GM23248 (cell line): Measurements from ENCODE around the gene IGFLR1. TPM values are rescaled to one million over a fixed set of nuclear protein-coding genes. Genes with fewer than 3 reads are reported as not detected.

Experiments
- DNase-seq: peaks from one replicate; pipeline ENCODE4 v3.0.0-alpha.2; 2015
- H2AFZ ChIP-seq: fragments of 200-600 bp; sonication (generic); 2 replicates; pipeline ENCODE4 v1.6.1; 2016; ENCODE audit warnings: antibody characterized with exemption
- H3F3A ChIP-seq: fragments of 200-600 bp; sonication (generic); 2 replicates; pipeline ENCODE4 v1.6.1; 2016; ENCODE audit warnings: mild to moderate bottlenecking, antibody characterized with exemption, mixed run types; ENCODE audit not compliant: insufficient read depth
- H3K27ac ChIP-seq: fragments of 200-600 bp; sonication (generic); 2 replicates; pipeline ENCODE4 v1.5.1; 2016; ENCODE audit warnings: mild to moderate bottlenecking
- H3K27me3 ChIP-seq: fragments of 200-600 bp; sonication (generic); replicated peaks from 2 replicates; pipeline ENCODE4 v1.6.1; 2016; ENCODE audit warnings: mild to moderate bottlenecking; ENCODE audit not compliant: insufficient read depth
- H3K36me3 ChIP-seq: fragments of 200-600 bp; sonication (generic); 2 replicates; pipeline ENCODE4 v1.6.1; 2016; ENCODE audit warnings: low read depth, mild to moderate bottlenecking
- H3K4me1 ChIP-seq: fragments of 200-600 bp; sonication (generic); 2 replicates; pipeline ENCODE4 v1.6.1; 2016; ENCODE audit warnings: mild to moderate bottlenecking; ENCODE audit not compliant: insufficient read depth
- H3K4me2 ChIP-seq: fragments of 200-600 bp; sonication (generic); one replicate; pipeline ENCODE4 v1.6.1; 2016; ENCODE audit warnings: mild to moderate bottlenecking; ENCODE audit not compliant: unreplicated experiment
- H3K4me3 ChIP-seq: fragments of 200-600 bp; sonication (generic); 2 replicates; pipeline ENCODE4 v1.5.1; 2016; ENCODE audit warnings: mild to moderate bottlenecking
- H3K79me2 ChIP-seq: fragments of 200-600 bp; sonication (generic); 2 replicates; pipeline ENCODE4 v1.6.1; 2016; ENCODE audit warnings: mild to moderate bottlenecking; ENCODE audit not compliant: insufficient read depth
- H3K9ac ChIP-seq: fragments of 200-600 bp; sonication (generic); 2 replicates; pipeline ENCODE4 v1.6.1; 2016; ENCODE audit warnings: mild to moderate bottlenecking
- H3K9me2 ChIP-seq: fragments of 200-600 bp; sonication (generic); 2 replicates; pipeline ENCODE4 v1.6.1; 2016; ENCODE audit warnings: mixed run types, mild to moderate bottlenecking, moderate library complexity; ENCODE audit not compliant: insufficient read depth
- H3K9me3 ChIP-seq: fragments of 200-600 bp; sonication (generic); one replicate; pipeline ENCODE4 v1.6.1; 2017; ENCODE audit warnings: low read depth
- H4K20me1 ChIP-seq: fragments of 200-600 bp; sonication (generic); 2 replicates; pipeline ENCODE4 v1.6.0; 2016; ENCODE audit not compliant: insufficient read depth
- EZH2 ChIP-seq: fragments of 200-600 bp; sonication (generic); IDR thresholded peaks from 2 replicates; pipeline ENCODE4 v1.6.1; 2018; ENCODE audit warnings: antibody characterized with exemption, mild to moderate bottlenecking; ENCODE audit not compliant: insufficient read depth, poor library complexity, severe bottlenecking
- EZH2phosphoT487 ChIP-seq: fragments of 200-600 bp; sonication (generic); IDR thresholded peaks from 2 replicates; pipeline ENCODE4 v1.6.1; 2018; ENCODE audit warnings: antibody characterized with exemption, moderate library complexity, mild to moderate bottlenecking, low read depth; ENCODE audit not compliant: insufficient read depth
- WGBS, 2 experiments: methylation state at CpG; one replicate each; pipeline ENCODE4 v1.1.6; 2015 to 2017; ENCODE audit warnings: low lambda C conversion rate in 2 of 2, low coverage in 1 of 2; ENCODE audit errors: missing lambda C conversion rate in 2 of 2; 5-methylcytosine and 5-hydroxymethylcytosine counted together
- in situ Hi-C: fragments of 300-500 bp; cut with MboI; formaldehyde crosslinking; loops from 2 replicates; pipeline ENCODE4 v1.15.0; 2020
- polyA plus RNA-seq: library from polyadenylated mRNA; unstranded; fragments of >200 nt; fragmentation: Nextera tagmentation; extraction: Ambion mirVana; gene quantifications from 2 replicates; pipeline ENCODE4 v1.2.1, GENCODE V29; 2016
- total RNA-seq: library from RNA; depleted of rRNA; stranded (reverse); fragments of >200 nt; shearing (Covaris generic); gene quantifications from 2 replicates; pipeline ENCODE4 v1.2.3, GENCODE V29; 2014

IGFLR1 gene
- total and polyA plus RNA-seq, 2 experiments from 2014 or later = 1.4 to 3.2 TPM

DNA sequence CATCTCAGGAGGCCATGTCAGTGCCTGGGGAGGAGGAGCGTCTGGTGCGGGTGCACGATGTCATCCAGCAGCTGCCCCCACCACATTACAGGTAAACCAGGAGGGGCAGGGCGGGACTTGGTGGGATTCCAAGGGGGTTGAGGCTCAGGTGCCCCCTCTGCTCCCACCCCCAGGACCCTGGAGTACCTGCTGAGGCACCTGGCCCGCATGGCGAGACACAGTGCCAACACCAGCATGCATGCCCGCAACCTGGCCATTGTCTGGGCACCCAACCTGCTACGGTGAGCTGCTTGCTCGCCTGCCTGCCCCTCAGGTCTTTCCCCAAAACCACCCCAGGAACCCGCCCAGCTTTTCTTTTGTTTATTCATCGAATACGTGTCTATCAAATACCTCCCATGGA is 40.3 kb upstream of the IGFLR1 start:
- Histone ChIP-seq H3K4me1 (no peaks in the 10 kb centered on the region), H3K9me2 (no peaks in the 10 kb centered on the region), H4K20me1 (no peaks in the 10 kb centered on the region), H3K27me3 (no peaks in the 10 kb centered on the region), H3F3A (no peaks in the 10 kb centered on the region), H3K4me3 (no peak overlapping the region), H3K27ac (no peak overlapping the region), H3K9ac (no peak overlapping the region), H3K4me2 (no peak overlapping the region), H3K9me3 (no peaks in the 10 kb centered on the region), H3K36me3 (no peaks in the 10 kb centered on the region), H3K79me2 (no peaks in the 10 kb centered on the region), H2AFZ (no peak overlapping the region)
- no peak for TF ChIP-seq EZH2
- TF ChIP-seq EZH2phosphoT487 = no peak
- in situ Hi-C loops = no loop called here
- no peak for DNase-seq
- 98 to 99% methylated on average over 9 to 11 of the region's 12 CpGs for WGBS, 2 experiments

- no peak for DNase-seq
- 91 to 93% methylated on average over 9 of the region's 9 CpGs for WGBS, 2 experiments
- H3K79me2 ChIP-seq = no peaks in the 10 kb centered on the region
- H3K4me1 ChIP-seq = no peaks in the 10 kb centered on the region
- H3K4me2 ChIP-seq = no peak overlapping the region
- TF ChIP-seq EZH2 (no peak), EZH2phosphoT487 (no peak)
- no peak overlapping the region for H3K27ac ChIP-seq
- H3K27me3 ChIP-seq = no peaks in the 10 kb centered on the region
- H3K9me2 ChIP-seq = no peaks in the 10 kb centered on the region
- no peaks in the 10 kb centered on the region for H3K9me3 ChIP-seq
- no peaks in the 10 kb centered on the region for H4K20me1 ChIP-seq
- H3K4me3 ChIP-seq = no peak overlapping the region
- H2AFZ ChIP-seq = no peak overlapping the region
- H3K9ac ChIP-seq = no peak overlapping the region
- H3K36me3 ChIP-seq = no peaks in the 10 kb centered on the region
- in situ Hi-C loops = no loop called here
- no peaks in the 10 kb centered on the region for H3F3A ChIP-seq
These were observed 39.4 kb upstream of the IGFLR1 start for GRCh38 chr19:35781650-35782049.

DNA sequence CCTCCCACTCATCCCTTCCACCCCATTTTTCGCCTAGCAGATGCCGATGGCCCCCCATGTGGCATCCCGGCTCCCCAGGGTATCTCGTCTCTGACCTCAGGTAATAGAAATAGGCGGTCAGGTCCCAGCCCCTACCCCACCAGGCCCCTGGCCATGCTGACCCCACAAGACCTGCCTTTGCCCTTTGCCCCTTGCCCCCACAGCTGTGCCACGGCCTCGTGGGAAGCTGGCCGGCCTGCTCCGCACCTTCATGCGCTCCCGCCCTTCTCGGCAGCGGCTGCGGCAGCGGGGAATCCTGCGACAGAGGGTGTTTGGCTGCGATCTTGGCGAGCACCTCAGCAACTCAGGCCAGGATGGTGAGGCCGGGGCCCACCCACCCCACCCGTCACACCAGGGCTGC is 38.5 kb upstream of the IGFLR1 start:
- TF ChIP-seq EZH2 = no peak
- no peaks in the 10 kb centered on the region for H3K4me1 ChIP-seq
- H2AFZ ChIP-seq = no peak overlapping the region
- H3K27ac ChIP-seq = no peak overlapping the region
- H3K36me3 ChIP-seq = no peaks in the 10 kb centered on the region
- DNase-seq = no peak
- no peak overlapping the region for H3K4me2 ChIP-seq
- H3K27me3 ChIP-seq = no peaks in the 10 kb centered on the region
- H3K9me3 ChIP-seq = no peaks in the 10 kb centered on the region
- H3F3A ChIP-seq = no peaks in the 10 kb centered on the region
- H3K79me2 ChIP-seq = no peaks in the 10 kb centered on the region
- no peaks in the 10 kb centered on the region for H3K9me2 ChIP-seq
- no peak overlapping the region for H3K4me3 ChIP-seq
- WGBS, 2 experiments = 96% methylated on average over 9 to 20 of the region's 20 CpGs
- in situ Hi-C loops = no loop called here
- no peak overlapping the region for H3K9ac ChIP-seq
- no peaks in the 10 kb centered on the region for H4K20me1 ChIP-seq

- Histone ChIP-seq H3K9me2 (no peaks in the 10 kb centered on the region), H3K36me3 (no peaks in the 10 kb centered on the region), H3K9ac (no peak overlapping the region), H3K4me2 (no peak overlapping the region), H4K20me1 (no peaks in the 10 kb centered on the region), H3F3A (no peaks in the 10 kb centered on the region), H3K27ac (no peak overlapping the region), H2AFZ (no peak overlapping the region), H3K4me1 (no peaks in the 10 kb centered on the region), H3K4me3 (no peak overlapping the region), H3K79me2 (no peaks in the 10 kb centered on the region), H3K9me3 (no peaks in the 10 kb centered on the region), H3K27me3 (no peaks in the 10 kb centered on the region)
- in situ Hi-C loops = no loop called here
- TF ChIP-seq EZH2 (no peak), EZH2phosphoT487 (no peak)
- WGBS, 2 experiments = 96% methylated on average over 15 to 16 of the region's 16 CpGs
- no peak for DNase-seq
These were observed 37.8 kb upstream of the IGFLR1 start for GRCh38 chr19:35780058-35780457.

DNA sequence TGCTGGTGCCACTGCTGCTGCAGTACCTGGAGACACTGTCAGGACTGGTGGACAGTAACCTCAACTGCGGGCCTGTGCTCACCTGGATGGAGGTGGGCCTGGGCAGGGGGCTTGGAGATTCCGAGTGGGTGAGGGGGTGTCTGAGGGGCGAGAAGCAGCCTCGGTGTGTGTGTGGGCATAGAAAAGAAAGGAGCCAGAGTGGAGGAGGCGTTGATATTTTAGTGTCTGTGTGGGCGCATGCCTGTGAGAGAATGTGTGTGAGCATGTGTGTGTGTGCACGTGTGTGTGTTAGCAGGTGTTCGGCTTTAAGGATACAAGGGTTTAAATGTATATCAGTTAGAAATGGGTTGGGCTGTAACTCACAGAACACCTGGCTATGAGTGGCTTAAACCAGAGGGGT is 36.8 kb upstream of the IGFLR1 start:
- H3K36me3 ChIP-seq = no peaks in the 10 kb centered on the region
- TF ChIP-seq EZH2phosphoT487 (no peak), EZH2 (no peak)

More for the DNA sequence above, 36.8 kb upstream of the IGFLR1 start:
- no peak for DNase-seq
- Histone ChIP-seq H3F3A (no peaks in the 10 kb centered on the region), H3K9me3 (no peaks in the 10 kb centered on the region), H3K4me2 (no peak overlapping the region), H2AFZ (no peak overlapping the region), H3K4me1 (no peaks in the 10 kb centered on the region), H3K9ac (no peak overlapping the region), H3K4me3 (no peak overlapping the region), H4K20me1 (no peaks in the 10 kb centered on the region), H3K9me2 (no peaks in the 10 kb centered on the region), H3K79me2 (no peaks in the 10 kb centered on the region), H3K27me3 (no peaks in the 10 kb centered on the region), H3K27ac (no peak overlapping the region)
- in situ Hi-C loops = no loop called here
- 83 to 85% methylated on average over 8 of the region's 8 CpGs for WGBS, 2 experiments
